Parathyroid adenoma (tissue), 2 donors: ENCODE results near the gene NDE1.

Experiments used
- H2AFZ ChIP-seq: fragments of 300-600 bp; sonication (generic); one replicate; pipeline ENCODE4 v1.7.0; 2017; ENCODE audit warnings: antibody characterized with exemption, mild to moderate bottlenecking
- H3K27ac ChIP-seq: fragments of 300-600 bp; sonication (generic); one replicate; pipeline ENCODE4 v1.7.0; 2017
- H3K27me3 ChIP-seq: fragments of 300-600 bp; sonication (generic); one replicate; pipeline ENCODE4 v1.7.0; 2017; ENCODE audit warnings: low read length; ENCODE audit not compliant: control insufficient read depth, insufficient read depth
- H3K36me3 ChIP-seq: fragments of 300-600 bp; sonication (generic); one replicate; pipeline ENCODE4 v1.7.0; 2017; ENCODE audit warnings: low read length; ENCODE audit not compliant: control insufficient read depth, insufficient read depth
- H3K4me1 ChIP-seq: fragments of 300-600 bp; sonication (generic); one replicate; pipeline ENCODE4 v1.7.0; 2017; ENCODE audit warnings: control low read depth
- H3K4me2 ChIP-seq: fragments of 300-600 bp; sonication (generic); one replicate; pipeline ENCODE4 v1.7.0; 2017; ENCODE audit warnings: low read length
- H3K4me3 ChIP-seq: fragments of 300-600 bp; sonication (generic); one replicate; pipeline ENCODE4 v1.7.0; 2017; ENCODE audit warnings: low read depth, low read length
- H3K79me2 ChIP-seq: fragments of 300-600 bp; sonication (generic); one replicate; pipeline ENCODE4 v1.7.0; 2017; ENCODE audit warnings: control low read depth
- H3K9ac ChIP-seq: fragments of 300-600 bp; sonication (generic); one replicate; pipeline ENCODE4 v1.7.0; 2017; ENCODE audit warnings: mild to moderate bottlenecking
- H3K9me3 ChIP-seq: fragments of 300-600 bp; sonication (generic); one replicate; pipeline ENCODE4 v1.7.0; 2017; ENCODE audit warnings: low read length; ENCODE audit not compliant: control insufficient read depth
- CTCF ChIP-seq: fragments of 300-600 bp; sonication (generic); IDR thresholded peaks from one replicate; pipeline ENCODE4 v1.7.0; 2017; ENCODE audit warnings: antibody characterized with exemption, mild to moderate bottlenecking
- donor health status: primary hyperparathyroidism.

The NDE1 gene

GRCh38 chr16:15616012-15616411, 34.0 kb upstream of the NDE1 start:
- Histone ChIP-seq H3K79me2 (no peaks in the 10 kb centered on the region), H3K9me3 (no peaks in the 10 kb centered on the region), H3K36me3 (no peaks in the 10 kb centered on the region), H3K4me2 (no peak overlapping the region), H3K27ac (no peak overlapping the region), H3K4me3 (no peak overlapping the region), H3K27me3 (no peaks in the 10 kb centered on the region), H3K9ac (no peak overlapping the region), H3K4me1 (no peaks in the 10 kb centered on the region), H2AFZ (no peak overlapping the region)
- no peak for TF ChIP-seq CTCF

- no peak overlapping the region for H3K4me2 ChIP-seq
- no peaks in the 10 kb centered on the region for H3K9me3 ChIP-seq
- H3K4me3 ChIP-seq = no peak overlapping the region
- H3K9ac ChIP-seq = no peak overlapping the region
- no peak overlapping the region for H2AFZ ChIP-seq
- no peaks in the 10 kb centered on the region for H3K36me3 ChIP-seq
- no peaks in the 10 kb centered on the region for H3K4me1 ChIP-seq
- TF ChIP-seq CTCF = no peak
- no peaks in the 10 kb centered on the region for H3K79me2 ChIP-seq
- H3K27ac ChIP-seq = no peak overlapping the region
- no peaks in the 10 kb centered on the region for H3K27me3 ChIP-seq
These were observed 33.4 kb upstream of the NDE1 start for GRCh38 chr16:15616475-15617165.

GRCh38 chr16:15617901-15618300, 32.1 kb upstream of the NDE1 start:
- Histone ChIP-seq H3K36me3 (no peaks in the 10 kb centered on the region), H3K27me3 (no peaks in the 10 kb centered on the region), H3K9ac (no peak overlapping the region), H2AFZ (no peak overlapping the region), H3K27ac (no peak overlapping the region), H3K4me2 (no peak overlapping the region), H3K4me1 (no peaks in the 10 kb centered on the region), H3K79me2 (no peaks in the 10 kb centered on the region), H3K9me3 (no peaks in the 10 kb centered on the region), H3K4me3 (no peak overlapping the region)
- no peak for TF ChIP-seq CTCF

GRCh38 chr16:15618392-15618791, 31.7 kb upstream of the NDE1 start:
- Histone ChIP-seq H3K27me3 (no peaks in the 10 kb centered on the region), H3K4me2 (no peak overlapping the region), H3K79me2 (no peaks in the 10 kb centered on the region), H3K36me3 (no peaks in the 10 kb centered on the region), H3K27ac (no peak overlapping the region), H3K9ac (no peak overlapping the region), H3K4me3 (no peak overlapping the region), H2AFZ (no peak overlapping the region), H3K4me1 (no peaks in the 10 kb centered on the region), H3K9me3 (no peaks in the 10 kb centered on the region)
- no peak for TF ChIP-seq CTCF

GRCh38 chr16:15620611-15621195, 29.3 kb upstream of the NDE1 start:
- Histone ChIP-seq H3K4me1 (no peaks in the 10 kb centered on the region), H3K27me3 (no peaks in the 10 kb centered on the region), H3K79me2 (no peaks in the 10 kb centered on the region), H3K9me3 (no peaks in the 10 kb centered on the region), H3K36me3 (no peaks in the 10 kb centered on the region), H3K4me3 (no peak overlapping the region), H2AFZ (no peak overlapping the region), H3K27ac (no peak overlapping the region), H3K4me2 (no peak overlapping the region), H3K9ac (no peak overlapping the region)
- no peak for TF ChIP-seq CTCF
